HUES64 (cell line): ENCODE results near the gene CAMKK2. TPM values are rescaled to one million over a fixed set of nuclear protein-coding genes. Genes with fewer than 3 reads are reported as not detected.

Source experiments
- H3K27ac ChIP-seq: 2 replicates; pipeline ENCODE4 v1.7.0; 2013; ENCODE audit warnings: low read depth, low read length, inconsistent platforms
- H3K27me3 ChIP-seq: 2 replicates; pipeline ENCODE4 v1.6.1; 2013; ENCODE audit warnings: mild to moderate bottlenecking, low read length; ENCODE audit not compliant: insufficient read depth
- H3K36me3 ChIP-seq: 2 replicates; pipeline ENCODE4 v1.6.1; 2013; ENCODE audit warnings: mild to moderate bottlenecking, low read length; ENCODE audit not compliant: insufficient read depth
- H3K4me1 ChIP-seq: 2 replicates; pipeline ENCODE4 v1.6.1; 2013; ENCODE audit warnings: mild to moderate bottlenecking, low read length, moderate library complexity; ENCODE audit not compliant: insufficient read depth
- H3K4me3 ChIP-seq: 2 replicates; pipeline ENCODE4 v1.5.1; 2013; ENCODE audit warnings: mild to moderate bottlenecking, low read length, moderate library complexity
- H3K9ac ChIP-seq: 2 replicates; pipeline ENCODE4 v1.6.1; 2013; ENCODE audit warnings: mild to moderate bottlenecking, low read depth, low read length
- H3K9me3 ChIP-seq: 2 replicates; pipeline ENCODE4 v1.6.1; 2013; ENCODE audit warnings: low read depth, low read length; ENCODE audit not compliant: insufficient read depth
- WGBS: fragments of 150-250, 120-280 bp; methylation state at CpG from one replicate; pipeline ENCODE4 v1.1.7; 2013; ENCODE audit warnings: missing lambda C conversion rate; 5-methylcytosine and 5-hydroxymethylcytosine counted together
- polyA plus RNA-seq, 2 experiments: library from polyadenylated mRNA; stranded (reverse); fragments of 50-300 nt; gene quantifications; one replicate each; pipeline ENCODE4 v1.2.3, GENCODE V29; 2013

The CAMKK2 gene
- 20.2 TPM for polyA plus RNA-seq (2013, experiment 1 of 2)
- polyA plus RNA-seq (2013, experiment 2 of 2): 20.5 TPM

DNA sequence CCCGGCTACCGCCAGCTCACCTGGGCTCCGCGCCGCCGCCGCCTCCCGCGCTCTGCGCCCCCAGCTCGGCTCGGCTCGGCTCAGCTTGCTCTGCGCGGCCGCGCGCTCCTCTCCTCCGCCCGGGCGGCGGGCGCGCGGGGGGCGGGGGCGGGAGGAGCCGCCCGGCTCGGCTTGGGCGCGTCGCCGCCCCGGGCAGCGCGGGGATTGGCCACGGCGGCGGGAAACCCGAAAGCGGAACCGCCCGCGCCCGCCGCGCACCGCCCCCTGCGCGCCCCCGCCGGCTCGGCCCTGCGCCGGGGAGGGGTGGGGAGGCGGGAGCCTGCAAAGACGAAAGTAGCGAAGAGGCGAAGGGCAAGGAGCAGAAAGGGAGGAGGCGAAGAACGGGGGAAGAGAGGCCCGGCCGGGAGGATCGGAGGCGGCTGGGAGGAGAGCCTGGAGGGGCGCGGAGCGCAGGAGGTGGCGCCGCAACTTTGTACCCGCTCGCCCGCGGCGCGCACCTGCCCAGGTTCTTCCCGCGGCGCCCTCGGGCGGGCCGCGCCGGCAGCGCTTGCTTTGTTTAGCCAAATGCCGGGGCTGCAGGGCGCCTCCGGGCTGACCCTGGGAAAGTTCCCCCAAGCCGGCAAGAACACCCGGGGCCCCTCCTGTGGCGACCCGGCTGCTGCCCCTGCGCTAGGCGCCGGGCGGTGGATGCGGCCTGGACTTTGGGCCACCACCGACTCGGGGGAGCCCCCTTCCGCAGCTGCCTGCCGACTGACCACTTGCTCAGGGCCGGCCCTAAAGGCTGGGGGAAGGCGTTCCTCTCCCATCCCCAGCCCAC, at the start of gene CAMKK2:
TSS of gene CAMKK2 (minus strand) at position 92 of the 817 bp plus-strand sequence. CDS start 22,183 bp downstream, outside the sequence.
- Histone ChIP-seq H3K4me3 (peak within 1 kb of the TSS; percentile 85), H3K4me1 (peaks cover 4% of the 10 kb centered on the region; the same call in 1 of the 2 replicates), H3K27me3 (no peaks in the 10 kb centered on the region), H3K36me3 (peaks cover 5% of the 10 kb centered on the region; the same call in 1 of the 2 replicates), H3K9ac (peak within 1 kb of the TSS; percentile 88), H3K9me3 (no peaks in the 10 kb centered on the region), H3K27ac (peak within 1 kb of the TSS; percentile 71; the same call in 1 of the 2 replicates)
- under 1% methylated on average over 104 of the region's 104 CpGs for WGBS

GRCh38 chr12:121345151-121345815, 48.8 kb upstream of the CAMKK2 start:
- Histone ChIP-seq H3K36me3 (peaks cover 76% of the 10 kb centered on the region), H3K4me3 (no peak overlapping the region), H3K27me3 (no peaks in the 10 kb centered on the region), H3K27ac (no peak overlapping the region), H3K9ac (no peak overlapping the region), H3K9me3 (no peaks in the 10 kb centered on the region), H3K4me1 (no peaks in the 10 kb centered on the region)
- WGBS: 91% methylated on average over 4 of the region's 4 CpGs

DNA sequence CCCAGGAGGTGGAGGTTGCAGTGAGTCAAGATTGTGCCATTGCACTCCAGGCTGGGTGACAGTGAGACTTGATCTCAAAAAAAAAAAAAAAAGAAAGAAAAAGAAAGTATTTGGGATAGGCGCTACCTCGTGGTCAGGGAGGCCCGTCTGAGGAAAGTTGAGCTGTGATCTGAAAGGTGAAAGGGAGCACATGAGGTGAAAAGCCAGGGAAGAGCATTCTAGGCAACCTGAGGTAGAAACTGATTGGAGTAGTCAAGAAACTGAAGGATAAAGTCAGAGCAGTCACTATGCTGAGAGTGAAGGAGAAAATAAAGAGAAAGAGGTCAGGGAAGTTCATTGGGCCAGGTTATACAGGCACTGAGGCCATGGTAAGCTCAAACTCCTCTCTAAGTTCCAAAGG, 48.0 kb upstream of the CAMKK2 start:
- WGBS: 94% methylated on average over 3 of the region's 3 CpGs
- no peak overlapping the region for H3K4me3 ChIP-seq
- H3K27me3 ChIP-seq: no peaks in the 10 kb centered on the region
- H3K9me3 ChIP-seq: no peaks in the 10 kb centered on the region
- H3K9ac ChIP-seq: no peak overlapping the region
- H3K27ac ChIP-seq: no peak overlapping the region
- H3K36me3 ChIP-seq: peaks cover 83% of the 10 kb centered on the region
- H3K4me1 ChIP-seq: no peaks in the 10 kb centered on the region

DNA sequence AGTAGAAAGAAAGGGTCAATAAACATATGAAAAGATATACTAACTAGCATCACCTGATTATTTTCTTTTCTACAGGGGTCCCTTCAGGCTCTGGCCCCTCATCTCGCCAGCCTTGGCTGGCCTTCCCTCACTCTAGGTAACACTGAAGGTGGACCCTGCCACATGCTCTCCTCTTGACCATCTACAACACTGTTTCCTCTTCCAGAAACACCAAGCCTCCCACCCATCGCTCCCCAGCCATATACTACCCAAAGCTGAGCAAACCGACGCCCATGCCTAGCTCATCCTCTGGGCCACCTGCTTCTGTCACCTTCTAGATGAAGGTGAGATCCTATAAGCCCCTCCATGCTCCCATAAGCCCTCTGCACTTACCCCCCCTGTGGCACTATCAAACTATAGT, 40.9 kb upstream of the CAMKK2 start:
- Histone ChIP-seq H3K9ac (no peak overlapping the region), H3K4me3 (no peak overlapping the region), H3K27me3 (no peaks in the 10 kb centered on the region), H3K9me3 (no peaks in the 10 kb centered on the region), H3K4me1 (no peaks in the 10 kb centered on the region), H3K36me3 (peaks cover 88% of the 10 kb centered on the region), H3K27ac (no peak overlapping the region)
- 91% methylated on average over 4 of the region's 4 CpGs for WGBS

GRCh38 chr12:121334513-121335343, 38.2 kb upstream of the CAMKK2 start:
- Histone ChIP-seq H3K9me3 (no peaks in the 10 kb centered on the region), H3K27ac (no peak overlapping the region), H3K4me3 (no peak overlapping the region), H3K27me3 (no peaks in the 10 kb centered on the region), H3K9ac (no peak overlapping the region), H3K4me1 (no peaks in the 10 kb centered on the region), H3K36me3 (peaks cover 90% of the 10 kb centered on the region)
- WGBS: 76% methylated on average over 8 of the region's 8 CpGs

GRCh38 chr12:121333747-121334146, 37.2 kb upstream of the CAMKK2 start:
- no peak overlapping the region for H3K4me3 ChIP-seq
- H3K4me1 ChIP-seq: no peaks in the 10 kb centered on the region
- WGBS: 96% methylated on average over 1 of the region's 1 CpG
- no peak overlapping the region for H3K27ac ChIP-seq
- no peak overlapping the region for H3K9ac ChIP-seq
- H3K36me3 ChIP-seq: peaks cover 87% of the 10 kb centered on the region
- H3K27me3 ChIP-seq: no peaks in the 10 kb centered on the region
- no peaks in the 10 kb centered on the region for H3K9me3 ChIP-seq

- Histone ChIP-seq H3K27me3 (no peaks in the 10 kb centered on the region), H3K9me3 (no peaks in the 10 kb centered on the region), H3K4me1 (no peaks in the 10 kb centered on the region), H3K9ac (no peak overlapping the region; the same call in 1 of the 2 replicates), H3K36me3 (peaks cover 92% of the 10 kb centered on the region), H3K4me3 (no peak overlapping the region), H3K27ac (no peak overlapping the region)
- 92% methylated on average over 6 of the region's 6 CpGs for WGBS
These were observed 34.7 kb upstream of the CAMKK2 start for GRCh38 chr12:121331248-121331647.

GRCh38 chr12:121330692-121331091, 34.2 kb upstream of the CAMKK2 start:
- H3K27ac ChIP-seq: no peak overlapping the region
- H3K36me3 ChIP-seq: peaks cover 92% of the 10 kb centered on the region
- no peak overlapping the region for H3K4me3 ChIP-seq
- H3K9me3 ChIP-seq: no peaks in the 10 kb centered on the region
- H3K4me1 ChIP-seq: no peaks in the 10 kb centered on the region
- no peaks in the 10 kb centered on the region for H3K27me3 ChIP-seq
- H3K9ac ChIP-seq: no peak overlapping the region

GRCh38 chr12:121330195-121330594, 33.7 kb upstream of the CAMKK2 start:
- H3K27ac ChIP-seq: no peak overlapping the region
- WGBS: 95% methylated on average over 4 of the region's 4 CpGs

DNA sequence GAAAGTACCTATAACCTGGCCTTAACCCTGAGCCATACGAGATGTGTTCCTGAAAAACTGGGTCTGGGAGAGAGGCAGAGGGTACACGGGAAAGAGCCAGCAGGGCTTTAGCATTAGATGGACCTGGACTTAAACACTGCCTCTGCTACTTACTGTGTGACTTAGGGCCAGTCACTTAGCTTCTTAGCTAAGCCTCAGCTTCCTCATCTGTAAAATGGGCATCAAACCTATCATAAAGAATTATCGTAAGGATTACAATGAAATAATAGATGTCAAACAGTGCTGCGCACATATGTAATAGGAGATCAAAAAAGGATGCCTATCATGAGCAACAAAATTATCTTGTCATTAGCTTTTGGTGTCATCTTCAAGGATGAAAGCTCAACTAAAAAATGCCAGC, 32.1 kb upstream of the CAMKK2 start:
- Histone ChIP-seq H3K9ac (no peak overlapping the region), H3K27me3 (no peaks in the 10 kb centered on the region), H3K36me3 (peaks cover 93% of the 10 kb centered on the region), H3K27ac (no peak overlapping the region), H3K4me3 (no peak overlapping the region), H3K4me1 (no peaks in the 10 kb centered on the region), H3K9me3 (no peaks in the 10 kb centered on the region)
- 96% methylated on average over 4 of the region's 4 CpGs for WGBS

More at GRCh38 chr12:121330195-121330594, 33.7 kb upstream of the CAMKK2 start:
- Histone ChIP-seq H3K4me3 (no peak overlapping the region), H3K4me1 (no peaks in the 10 kb centered on the region), H3K36me3 (peaks cover 90% of the 10 kb centered on the region), H3K9me3 (no peaks in the 10 kb centered on the region), H3K27me3 (no peaks in the 10 kb centered on the region), H3K9ac (no peak overlapping the region)
